ENCODE measurements around the gene C3orf38.
"Not testable (repeated sequence)": the region's sequence is repeated elsewhere in the genome, so short reads cannot be mapped to it uniquely, and the experiment has no call there.

The C3orf38 gene

GRCh38 chr3:88149509-88150362 lies at the start of gene C3orf38:
Gene C3orf38, plus strand, starts transcription at chr3:88149959. Its CDS starts 94 bp downstream, at chr3:88150053.
- peak; percentile 66 to 71 for DNase-seq

DNA sequence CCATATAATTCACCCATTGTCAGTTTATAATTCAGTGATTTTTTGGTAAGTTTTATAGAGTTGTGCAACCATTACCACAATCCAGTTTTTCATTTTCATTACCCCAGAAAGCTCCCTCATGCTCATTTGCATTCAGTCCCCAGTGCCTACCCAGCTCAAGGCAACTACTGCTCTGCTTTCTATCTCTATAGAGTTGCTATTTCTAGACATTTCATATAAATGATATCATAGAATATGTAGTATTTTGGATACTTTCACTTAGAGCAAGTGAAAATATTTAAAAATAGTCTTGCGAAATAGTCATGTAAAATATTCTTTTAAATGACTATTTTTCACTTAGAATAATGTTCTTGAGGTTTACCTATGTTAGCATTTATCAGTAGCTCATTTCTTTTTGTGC lies 48.6 kb upstream of the C3orf38 start:
- DNase-seq: no peak

DNA sequence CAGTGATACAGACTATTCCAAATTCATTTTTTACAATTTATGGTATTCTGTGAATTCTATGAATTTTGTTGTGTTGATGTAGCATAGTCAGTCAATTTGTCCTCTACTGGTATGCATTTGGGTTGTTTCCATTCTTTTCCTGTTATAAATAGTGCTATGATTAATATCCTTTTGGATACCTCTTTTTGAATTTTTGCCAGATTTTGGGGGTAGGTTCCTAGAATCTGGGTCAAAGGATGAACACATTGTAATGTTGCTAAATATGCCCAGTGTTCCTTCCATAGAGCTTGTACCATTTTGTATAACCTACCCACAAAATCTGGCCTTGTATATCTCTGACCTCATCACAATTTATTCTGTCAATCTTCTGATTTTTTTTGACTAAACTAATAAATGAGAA lies 44.4 kb upstream of the C3orf38 start:
- DNase-seq: no peak

DNA sequence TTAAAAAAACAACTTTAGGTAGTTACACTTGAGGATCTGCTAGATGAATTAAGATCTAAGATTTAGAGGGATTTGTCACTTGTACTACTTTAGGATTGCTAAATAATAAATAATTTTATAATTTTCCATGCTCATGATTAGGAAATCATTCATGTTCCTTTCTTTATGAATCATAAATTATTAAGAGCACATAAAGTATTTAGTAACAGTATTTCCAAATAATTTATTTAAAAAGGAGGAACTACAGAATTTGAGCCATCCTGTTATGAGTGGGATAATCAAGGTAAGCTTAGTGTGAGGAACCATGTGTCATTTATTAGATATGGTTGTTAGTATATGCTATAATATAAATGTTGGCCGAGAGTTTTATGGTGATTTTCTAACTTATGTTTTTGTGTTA lies 37.5 kb upstream of the C3orf38 start:
- no peak for DNase-seq

DNA sequence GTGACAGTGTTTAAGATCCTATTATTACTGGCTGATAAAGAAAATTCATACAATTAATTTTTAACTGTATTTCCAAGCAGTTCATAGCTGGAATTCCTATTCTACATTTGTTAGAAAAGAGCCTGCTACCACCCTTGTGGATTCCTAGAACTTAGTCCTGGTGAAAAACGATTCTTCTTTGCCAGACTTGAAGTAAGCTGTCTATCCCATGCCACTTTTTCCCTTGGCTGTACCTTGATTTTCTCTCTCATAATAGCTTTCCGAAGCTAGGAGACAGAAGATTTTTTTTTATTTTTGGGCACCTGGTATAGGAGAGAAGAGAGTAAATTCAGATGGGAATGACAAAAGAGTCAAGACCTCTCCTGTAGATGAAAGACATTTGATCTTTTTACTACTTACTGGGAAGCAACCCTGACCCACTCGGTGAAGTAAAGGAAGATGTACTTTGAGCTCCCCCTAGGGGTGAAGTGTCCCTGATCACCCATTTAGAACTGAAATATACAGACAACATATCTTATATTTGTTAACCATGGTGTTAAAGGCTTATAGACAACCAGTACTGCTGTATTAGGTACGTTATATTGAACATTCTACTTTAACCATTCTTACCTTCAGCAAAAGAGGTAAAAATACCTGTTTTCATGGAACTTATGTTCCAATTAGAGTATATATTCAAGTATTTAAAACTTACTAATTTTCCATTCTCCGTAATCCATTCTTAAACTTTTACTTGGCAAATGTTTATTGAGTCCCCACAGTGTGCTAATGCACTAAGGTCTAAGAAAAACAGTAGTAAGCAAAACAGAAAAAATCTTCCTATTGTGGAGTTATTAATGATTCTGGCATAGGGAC lies 36.2 kb upstream of the C3orf38 start:
- peak; percentile 55 to 73 for DNase-seq

- no peak for DNase-seq
Observed at GRCh38 chr3:88114878-88115549, 34.7 kb upstream of the C3orf38 start.

DNA sequence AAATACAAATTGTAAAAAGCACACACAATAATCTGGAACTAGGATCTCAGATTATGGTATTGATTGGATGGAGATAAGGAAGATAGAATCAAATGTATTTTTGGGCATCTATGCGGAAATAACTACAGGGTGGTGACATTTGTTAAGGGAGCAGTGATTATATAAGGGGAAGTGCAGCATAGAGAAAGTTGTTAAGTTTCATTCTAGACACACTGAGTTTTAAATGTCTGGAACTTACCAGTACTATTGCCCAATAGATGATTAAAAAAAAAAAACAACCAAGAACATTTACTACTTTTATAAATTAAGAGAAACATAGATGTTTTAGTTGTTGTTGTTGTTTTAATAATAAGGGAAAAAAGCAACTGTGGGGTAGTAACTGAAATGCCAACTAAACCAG lies 32.1 kb upstream of the C3orf38 start:
- DNase-seq: no peak

DNA sequence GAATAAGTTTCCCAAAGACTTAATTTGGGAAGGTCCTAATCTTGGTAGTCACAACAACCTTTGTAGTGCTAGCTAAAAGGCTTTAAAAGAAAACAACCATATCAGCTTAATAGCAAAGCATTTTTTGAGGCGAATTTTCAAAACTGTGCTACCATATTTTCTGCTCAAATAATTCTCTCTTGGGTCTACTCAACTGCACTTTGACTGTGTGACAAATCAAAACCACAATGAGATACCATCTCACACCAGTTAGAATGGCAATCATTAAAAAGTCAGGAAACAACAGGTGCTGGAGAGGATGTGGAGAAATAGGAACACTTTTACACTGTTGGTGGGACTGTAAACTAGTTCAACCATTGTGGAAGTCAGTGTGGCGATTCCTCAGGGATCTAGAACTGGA lies 31.2 kb upstream of the C3orf38 start:
- not testable (repeated sequence) for DNase-seq

DNA sequence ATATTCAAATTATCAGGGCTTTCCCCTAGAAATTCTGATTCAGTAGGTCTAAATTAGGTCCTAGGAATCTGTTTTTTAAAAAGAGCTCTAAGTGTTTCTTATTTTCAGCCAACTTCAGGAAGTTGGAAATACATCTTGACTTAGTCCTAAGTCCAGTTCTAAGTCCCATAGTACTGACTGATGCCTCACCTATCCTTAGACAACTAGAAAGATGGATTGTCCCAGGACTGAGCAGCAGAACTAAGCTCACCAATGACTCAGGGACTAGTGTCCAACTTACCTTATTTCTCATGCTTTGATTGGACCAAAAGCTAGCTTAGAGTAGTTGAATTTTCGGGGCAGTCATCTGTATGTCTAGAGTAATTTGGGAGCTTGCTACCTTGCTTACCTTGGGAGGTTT lies 26.2 kb upstream of the C3orf38 start:
- DNase-seq: no peak

GRCh38 chr3:88131695-88132094 lies 18.1 kb upstream of the C3orf38 start:
- no peak for DNase-seq

GRCh38 chr3:88132894-88133293 lies 16.9 kb upstream of the C3orf38 start:
- no peak for DNase-seq

GRCh38 chr3:88133711-88134263 lies 16.0 kb upstream of the C3orf38 start:
- no peak for DNase-seq

DNA sequence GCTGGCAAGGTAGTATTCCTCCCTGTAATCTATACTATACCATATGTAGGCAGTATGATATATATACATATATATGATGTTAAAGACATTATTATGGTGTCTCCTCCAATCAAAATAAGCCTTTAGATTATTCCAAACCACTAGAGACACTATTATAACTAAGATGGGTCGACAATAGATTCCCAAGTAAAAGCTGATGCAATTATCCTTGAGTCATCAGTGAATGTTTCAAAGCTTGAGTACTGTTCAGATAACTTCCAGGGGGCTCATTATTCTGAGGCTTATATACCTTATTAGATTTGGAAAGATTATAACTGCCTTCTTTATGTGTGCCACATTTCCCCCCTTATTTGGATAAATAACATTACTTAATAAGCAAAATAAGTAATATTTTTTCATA lies 11.9 kb upstream of the C3orf38 start:
- no peak for DNase-seq

GRCh38 chr3:88141458-88142083 lies 8.2 kb upstream of the C3orf38 start:
- no peak for DNase-seq

DNA sequence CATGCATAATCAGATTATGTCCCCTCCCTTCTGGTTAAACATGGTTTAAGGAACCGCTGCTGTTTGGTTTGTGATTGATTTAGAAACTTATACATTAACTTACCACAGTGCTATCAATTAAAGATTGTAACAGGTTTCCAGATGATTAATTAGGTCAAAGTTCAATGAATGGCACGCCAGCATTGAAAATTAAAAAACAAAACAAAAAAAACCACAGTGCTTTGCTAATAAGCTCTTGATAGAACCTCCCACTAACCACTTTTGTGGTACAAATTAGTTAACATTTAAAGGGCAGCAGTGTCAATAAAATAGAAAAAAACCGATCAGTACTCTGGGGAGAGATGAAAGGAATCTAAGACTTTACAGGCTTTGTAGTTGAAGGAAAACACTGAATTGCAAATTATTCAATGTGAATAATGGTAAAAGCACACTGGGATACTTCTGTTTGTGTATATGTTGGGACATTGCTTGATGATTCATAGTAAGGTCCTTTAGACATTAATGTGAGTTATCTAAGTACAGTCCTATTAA lies 7.6 kb upstream of the C3orf38 start:
- no peak for DNase-seq

DNA sequence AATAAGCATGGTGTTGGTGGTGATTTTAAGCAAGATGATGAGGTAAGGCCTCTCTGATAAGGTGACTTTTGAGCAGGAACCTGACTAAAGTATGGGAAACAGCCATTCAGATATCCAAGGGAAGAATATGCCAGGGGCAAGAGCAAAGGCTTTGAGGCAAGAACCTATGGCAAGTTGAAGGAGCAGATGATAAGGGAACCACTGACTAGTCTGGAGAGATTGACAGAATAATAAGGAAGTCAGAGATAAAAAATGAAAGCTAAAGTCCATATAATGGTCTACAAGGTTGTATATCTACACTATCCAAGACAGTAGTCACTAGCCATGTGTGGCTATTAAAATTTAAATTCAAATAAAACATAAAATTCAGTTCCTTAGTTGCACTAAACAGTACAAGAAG lies 2.5 kb upstream of the C3orf38 start:
- no peak for DNase-seq

DNA sequence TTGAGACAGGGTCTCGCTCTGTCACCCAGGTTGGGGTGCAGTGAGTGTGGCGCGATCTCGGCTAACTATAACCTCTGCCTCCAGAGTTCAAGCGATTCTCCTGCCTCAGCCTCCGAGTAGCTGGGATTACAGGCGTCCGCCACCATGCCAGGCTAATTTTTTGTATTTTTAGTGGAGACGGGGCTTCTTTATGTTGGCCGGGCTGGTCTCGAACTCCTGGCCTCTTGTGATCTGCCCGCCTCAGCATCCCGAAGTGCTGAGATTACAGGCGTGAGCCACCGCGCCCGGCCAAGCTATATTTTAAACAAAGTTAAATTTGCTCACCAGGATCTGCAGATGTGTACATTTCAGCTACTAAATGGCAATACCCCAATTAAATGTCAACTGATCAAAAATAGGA lies 1.1 kb upstream of the C3orf38 start:
- no peak for DNase-seq

- DNase-seq: no peak
Observed at GRCh38 chr3:88149101-88149508, 654 bp upstream of the C3orf38 start.

- peak in 1 of 2 donors; percentile 31 for DNase-seq
Observed at GRCh38 chr3:88150371-88150770, 612 bp downstream of the C3orf38 start.

DNA sequence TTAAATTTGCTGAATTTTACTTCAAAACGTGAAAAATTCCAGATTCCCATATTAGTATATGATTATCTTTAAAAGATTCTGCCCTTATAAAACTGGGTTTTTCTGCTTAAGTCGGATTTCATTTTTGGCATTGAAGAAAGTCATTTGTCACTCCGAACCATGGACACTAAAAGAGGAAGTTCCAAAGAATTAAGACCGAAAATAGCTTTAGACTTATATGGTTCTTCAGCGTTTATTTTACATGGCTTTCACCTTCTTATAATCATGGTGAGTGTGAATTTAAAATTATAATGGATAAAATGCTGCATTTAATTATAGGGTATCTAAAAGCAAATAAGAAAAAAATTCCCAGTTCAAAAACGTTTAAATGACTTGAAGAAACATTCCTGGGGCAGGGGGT lies 1.0 kb downstream of the C3orf38 start:
- no peak for DNase-seq

DNA sequence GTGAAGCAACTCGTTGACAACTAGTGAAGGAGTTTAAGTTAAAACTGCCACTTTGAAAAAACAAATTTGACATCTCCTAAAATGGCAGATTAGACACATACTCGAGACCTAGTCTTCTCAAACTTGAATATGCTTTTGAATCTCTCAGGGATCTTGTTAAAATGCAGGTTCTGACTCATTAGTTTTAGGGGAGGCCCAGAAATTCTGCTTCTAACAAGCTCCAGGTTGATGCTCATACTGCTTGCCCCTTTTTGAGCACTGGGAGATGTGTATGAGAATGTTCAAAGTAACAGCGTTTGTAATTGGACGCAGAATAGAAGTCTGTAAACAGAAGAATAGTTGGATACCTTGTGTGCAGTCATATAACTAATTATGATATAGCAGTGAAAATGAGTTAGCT lies 1.6 kb downstream of the C3orf38 start:
- DNase-seq: no peak

- no peak for DNase-seq
Observed at GRCh38 chr3:88152841-88153240, 3.1 kb downstream of the C3orf38 start.

Data from activated CD4-positive, alpha-beta T cell treated with anti-CD3 and anti-CD28 coated beads for 4 hours (primary cell).